Smooth muscle cell (in vitro differentiated cells): ENCODE data around the gene OGDHL. TPM values are rescaled to one million over a fixed set of nuclear protein-coding genes. Genes with fewer than 3 reads are reported as not detected.

Experiments used
- DNase-seq: peaks from one replicate; lab custom pipeline; 2025; ENCODE audit not compliant: unreplicated experiment; lab: John Stamatoyannopoulos, UW
- H2AFZ ChIP-seq: fragments of 200-600 bp; sonication (generic); 2 replicates; pipeline ENCODE4 v1.6.0; 2016; ENCODE audit warnings: antibody characterized with exemption, low read depth, mild to moderate bottlenecking
- H3F3A ChIP-seq: fragments of 200-600 bp; sonication (generic); 2 replicates; pipeline ENCODE4 v1.6.0; 2017; ENCODE audit warnings: antibody characterized with exemption, low read depth
- H3K27ac ChIP-seq: fragments of 200-600 bp; sonication (generic); 2 replicates; pipeline ENCODE4 v1.5.1; 2016; ENCODE audit warnings: low read depth, mild to moderate bottlenecking
- H3K27me3 ChIP-seq: fragments of 200-600 bp; sonication (generic); 2 replicates; pipeline ENCODE4 v1.6.1; 2016; ENCODE audit warnings: low read depth, mild to moderate bottlenecking
- H3K36me3 ChIP-seq: fragments of 200-600 bp; sonication (generic); 2 replicates; pipeline ENCODE4 v1.5.1; 2016; ENCODE audit warnings: low read depth
- H3K4me1 ChIP-seq: fragments of 200-600 bp; sonication (generic); 2 replicates; pipeline ENCODE4 v1.5.1; 2016; ENCODE audit warnings: low read depth
- H3K4me2 ChIP-seq: fragments of 200-600 bp; sonication (generic); 2 replicates; pipeline ENCODE4 v1.6.0; 2016; ENCODE audit warnings: mild to moderate bottlenecking
- H3K4me3 ChIP-seq: fragments of 200-600 bp; sonication (generic); 2 replicates; pipeline ENCODE4 v1.5.1; 2016; ENCODE audit warnings: mild to moderate bottlenecking
- H3K79me2 ChIP-seq: fragments of 200-600 bp; sonication (generic); 2 replicates; pipeline ENCODE4 v1.6.0; 2016; ENCODE audit warnings: low read depth, mild to moderate bottlenecking
- H3K9ac ChIP-seq: fragments of 200-600 bp; sonication (generic); 2 replicates; pipeline ENCODE4 v1.6.0; 2016; ENCODE audit warnings: low read depth
- H3K9me3 ChIP-seq: fragments of 200-600 bp; sonication (generic); replicated peaks from 2 replicates; pipeline ENCODE4 v1.5.1; 2016; ENCODE audit warnings: low read depth
- H4K20me1 ChIP-seq: fragments of 200-600 bp; sonication (generic); 2 replicates; pipeline ENCODE4 v1.6.0; 2016; ENCODE audit warnings: low read depth
- CTCF ChIP-seq: fragments of 200-600 bp; sonication (generic); IDR thresholded peaks from 2 replicates; pipeline ENCODE4 v1.5.1; 2017; ENCODE audit warnings: borderline replicate concordance, mild to moderate bottlenecking, antibody characterized with exemption; ENCODE audit not compliant: insufficient read depth, poor library complexity, severe bottlenecking
- WGBS: methylation state at CpG from one replicate; pipeline ENCODE4 v1.1.7; 2016; ENCODE audit warnings: low lambda C conversion rate; 5-methylcytosine and 5-hydroxymethylcytosine counted together
- polyA plus RNA-seq: library from polyadenylated mRNA; unstranded; fragments of >200 nt; fragmentation: Nextera tagmentation; extraction: Ambion mirVana; gene quantifications from 2 replicates; pipeline ENCODE4 v1.2.1, GENCODE V29; 2016
- total RNA-seq: library from RNA; depleted of rRNA; stranded (reverse); fragments of >200 nt; gene quantifications from 2 replicates; pipeline ENCODE4 v1.2.3, GENCODE V29; 2014

Gene OGDHL
- total and polyA plus RNA-seq, 2 experiments from 2014 or later, result 1.3 to 1.7 TPM

GRCh38 chr10:49750546-49750945, 11.6 kb downstream of the OGDHL start:
- H3K79me2 ChIP-seq, result no peaks in the 10 kb centered on the region
- H3K27me3 ChIP-seq, result no peaks in the 10 kb centered on the region
- H2AFZ ChIP-seq, result no peak overlapping the region
- no peaks in the 10 kb centered on the region for H3K4me1 ChIP-seq
- no peak overlapping the region for H3K4me3 ChIP-seq
- H3K4me2 ChIP-seq, result no peak overlapping the region
- H3K27ac ChIP-seq, result no peak overlapping the region
- WGBS, result 97% methylated on average over 9 of the region's 9 CpGs
- no peak overlapping the region for H3K9ac ChIP-seq
- no peaks in the 10 kb centered on the region for H4K20me1 ChIP-seq
- H3K36me3 ChIP-seq, result no peaks in the 10 kb centered on the region
- TF ChIP-seq CTCF, result no peak
- no peaks in the 10 kb centered on the region for H3F3A ChIP-seq
- DNase-seq, result no peak
- no peaks in the 10 kb centered on the region for H3K9me3 ChIP-seq

GRCh38 chr10:49749556-49750491, 12.3 kb downstream of the OGDHL start:
- Histone ChIP-seq H3K36me3 (no peaks in the 10 kb centered on the region), H3F3A (no peaks in the 10 kb centered on the region), H3K4me2 (no peak overlapping the region), H4K20me1 (no peaks in the 10 kb centered on the region), H3K4me3 (no peak overlapping the region), H3K27ac (no peak overlapping the region), H3K4me1 (no peaks in the 10 kb centered on the region), H3K9ac (no peak overlapping the region), H3K79me2 (no peaks in the 10 kb centered on the region), H3K27me3 (no peaks in the 10 kb centered on the region), H2AFZ (no peak overlapping the region), H3K9me3 (no peaks in the 10 kb centered on the region)
- TF ChIP-seq CTCF, result no peak
- 91% methylated on average over 20 of the region's 20 CpGs for WGBS
- no peak for DNase-seq

- Histone ChIP-seq H3K4me3 (no peak overlapping the region), H4K20me1 (no peaks in the 10 kb centered on the region), H3K27me3 (no peaks in the 10 kb centered on the region), H3K4me2 (no peak overlapping the region), H3K9me3 (no peaks in the 10 kb centered on the region), H3K4me1 (no peaks in the 10 kb centered on the region), H3K27ac (no peak overlapping the region), H2AFZ (no peak overlapping the region), H3K36me3 (no peaks in the 10 kb centered on the region), H3K79me2 (no peaks in the 10 kb centered on the region), H3K9ac (no peak overlapping the region), H3F3A (no peaks in the 10 kb centered on the region)
- WGBS, result 93% methylated on average over 2 of the region's 2 CpGs
- DNase-seq, result no peak
- TF ChIP-seq CTCF, result no peak
Measured at GRCh38 chr10:49749144-49749543, 13.0 kb downstream of the OGDHL start.
